H1 (cell line): ENCODE data around the gene DPF1.

Experiments
- EZH2 ChIP-seq: fragments of 200-600 bp; sonication (generic); IDR thresholded peaks from 2 replicates; pipeline ENCODE4 v1.7.1; 2012; ENCODE audit warnings: low read depth, mild to moderate bottlenecking, moderate library complexity, low read length, inconsistent platforms; ENCODE audit not compliant: severe bottlenecking
- JUN ChIP-seq: IDR thresholded peaks from 2 replicates; pipeline ENCODE4 v1.6.1; 2011; ENCODE audit warnings: low read depth, mild to moderate bottlenecking, improper control_type of control experiment, low read length
- KDM1A ChIP-seq: fragments of 200-600, 300-600 bp; sonication (generic); IDR thresholded peaks from 2 replicates; pipeline ENCODE4 v1.7.1; 2016; ENCODE audit warnings: mild to moderate bottlenecking, low read length, borderline replicate concordance
- PHF8 ChIP-seq: fragments of 200-600 bp; sonication (generic); conservative IDR thresholded peaks from 2 replicates; pipeline ENCODE4 v1.7.1; 2012; ENCODE audit warnings: low read depth, mild to moderate bottlenecking, inconsistent platforms, low read length, moderate library complexity
- POLR2AphosphoS5 ChIP-seq: IDR thresholded peaks from 2 replicates; pipeline ENCODE4 v1.6.1; 2011; ENCODE audit warnings: low read depth, low read length
- RAD21 ChIP-seq, 2 experiments: IDR thresholded peaks in 1 of 2; conservative IDR thresholded peaks in 1 of 2; 2 replicates each; pipeline ENCODE4 v1.6.1; 2011; ENCODE audit warnings: low read depth in 2 of 2, low read length in 2 of 2, improper control_type of control experiment in 1 of 2, inconsistent platforms in 1 of 2, mild to moderate bottlenecking in 1 of 2, moderate library complexity in 1 of 2
- RBBP5 ChIP-seq: IDR thresholded peaks from 2 replicates; pipeline ENCODE4 v1.7.1; 2012; ENCODE audit warnings: low read depth, mild to moderate bottlenecking, inconsistent platforms, low read length, moderate library complexity, borderline replicate concordance
- RXRA ChIP-seq: IDR thresholded peaks from 2 replicates; pipeline ENCODE4 v1.6.1; 2011; ENCODE audit warnings: low read depth, mild to moderate bottlenecking, low read length, moderate library complexity; ENCODE audit not compliant: insufficient read depth
- SP1 ChIP-seq: IDR thresholded peaks from 2 replicates; pipeline ENCODE4 v1.6.1; 2011; ENCODE audit warnings: low read depth, low read length
- TEAD4 ChIP-seq: IDR thresholded peaks from 2 replicates; pipeline ENCODE4 v1.6.1; 2012; ENCODE audit warnings: low read depth, low read length, inconsistent platforms, mixed read lengths
- YY1 ChIP-seq: IDR thresholded peaks from 2 replicates; pipeline ENCODE4 v1.6.1; 2011; ENCODE audit warnings: low read depth, mild to moderate bottlenecking, low read length
- TF ChIP-seq, protein P1 (sequence below): IDR thresholded peaks from 2 replicates; pipeline ENCODE4 v1.6.1; 2012; ENCODE audit warnings: inconsistent platforms
- TF ChIP-seq, protein P2 (sequence below), 3 experiments: IDR thresholded peaks; 1 replicate in 2 of 3; 2 replicates in 1 of 3; pipeline versions ENCODE4 v1.5.1 to v1.6.1; 2011; ENCODE audit warnings: low read length in 3 of 3, mild to moderate bottlenecking in 3 of 3, inconsistent platforms in 2 of 3, low read depth in 1 of 3, moderate library complexity in 1 of 3; ENCODE audit not compliant: insufficient read depth in 1 of 3; ENCODE audit errors: control extremely low read depth in 1 of 3

DNA sequence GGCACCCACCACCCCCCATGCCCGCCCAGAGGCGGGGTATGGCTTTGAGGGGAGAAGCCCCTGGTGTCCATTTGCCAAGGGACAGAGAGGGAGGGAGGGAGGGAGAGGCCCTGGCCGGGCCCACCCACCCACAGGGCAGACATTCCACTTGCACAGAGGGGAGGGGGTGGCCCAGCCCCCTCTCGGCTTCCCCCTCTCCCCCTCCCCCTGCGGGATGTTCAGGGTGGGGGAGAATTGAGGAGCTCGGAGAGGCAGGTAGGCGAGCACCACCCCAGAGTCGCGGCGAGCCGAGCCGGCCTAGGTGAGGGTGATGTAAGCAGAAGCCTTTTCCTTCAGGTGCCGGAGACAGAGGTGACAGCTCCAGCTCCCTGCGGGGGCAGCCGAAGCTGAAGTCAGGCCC lies 12.3 kb downstream of the DPF1 start:
- TF ChIP-seq, protein P1, sequence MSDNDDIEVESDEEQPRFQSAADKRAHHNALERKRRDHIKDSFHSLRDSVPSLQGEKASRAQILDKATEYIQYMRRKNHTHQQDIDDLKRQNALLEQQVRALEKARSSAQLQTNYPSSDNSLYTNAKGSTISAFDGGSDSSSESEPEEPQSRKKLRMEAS, result no peak
- TF ChIP-seq, protein P2, sequence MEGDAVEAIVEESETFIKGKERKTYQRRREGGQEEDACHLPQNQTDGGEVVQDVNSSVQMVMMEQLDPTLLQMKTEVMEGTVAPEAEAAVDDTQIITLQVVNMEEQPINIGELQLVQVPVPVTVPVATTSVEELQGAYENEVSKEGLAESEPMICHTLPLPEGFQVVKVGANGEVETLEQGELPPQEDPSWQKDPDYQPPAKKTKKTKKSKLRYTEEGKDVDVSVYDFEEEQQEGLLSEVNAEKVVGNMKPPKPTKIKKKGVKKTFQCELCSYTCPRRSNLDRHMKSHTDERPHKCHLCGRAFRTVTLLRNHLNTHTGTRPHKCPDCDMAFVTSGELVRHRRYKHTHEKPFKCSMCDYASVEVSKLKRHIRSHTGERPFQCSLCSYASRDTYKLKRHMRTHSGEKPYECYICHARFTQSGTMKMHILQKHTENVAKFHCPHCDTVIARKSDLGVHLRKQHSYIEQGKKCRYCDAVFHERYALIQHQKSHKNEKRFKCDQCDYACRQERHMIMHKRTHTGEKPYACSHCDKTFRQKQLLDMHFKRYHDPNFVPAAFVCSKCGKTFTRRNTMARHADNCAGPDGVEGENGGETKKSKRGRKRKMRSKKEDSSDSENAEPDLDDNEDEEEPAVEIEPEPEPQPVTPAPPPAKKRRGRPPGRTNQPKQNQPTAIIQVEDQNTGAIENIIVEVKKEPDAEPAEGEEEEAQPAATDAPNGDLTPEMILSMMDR (IDR thresholded peaks at IDR 0.05; ENCODE audit: control extremely low read depth in 1 of 3, insufficient read depth in 1 of 3, low read depth in 1 of 3, low read length in 3 of 3), result no peak
- TF ChIP-seq TEAD4, result no peak
- TF ChIP-seq POLR2AphosphoS5, result no peak
- TF ChIP-seq SP1, result no peak
- no peak for TF ChIP-seq EZH2
- TF ChIP-seq YY1, result no peak
- TF ChIP-seq KDM1A, result no peak
- TF ChIP-seq RAD21 (IDR thresholded peaks at IDR 0.05 in 1 of 2, conservative IDR thresholded peaks at IDR 0.05 in 1 of 2; ENCODE audit: low read depth in 2 of 2, low read length in 2 of 2), result no peak
- no peak for TF ChIP-seq JUN
- TF ChIP-seq RBBP5, result no peak
- TF ChIP-seq RXRA, result no peak
- TF ChIP-seq PHF8, result no peak
